NCI-H2196 treated with DMSO at 0.1 percent for 48 hours (cell line): Measurements from ENCODE around the gene LTA.

Source experiments
- DNase-seq: peaks from one replicate; lab custom pipeline; 2025; ENCODE audit not compliant: unreplicated experiment; lab: John Stamatoyannopoulos, UW

LTA gene

DNA sequence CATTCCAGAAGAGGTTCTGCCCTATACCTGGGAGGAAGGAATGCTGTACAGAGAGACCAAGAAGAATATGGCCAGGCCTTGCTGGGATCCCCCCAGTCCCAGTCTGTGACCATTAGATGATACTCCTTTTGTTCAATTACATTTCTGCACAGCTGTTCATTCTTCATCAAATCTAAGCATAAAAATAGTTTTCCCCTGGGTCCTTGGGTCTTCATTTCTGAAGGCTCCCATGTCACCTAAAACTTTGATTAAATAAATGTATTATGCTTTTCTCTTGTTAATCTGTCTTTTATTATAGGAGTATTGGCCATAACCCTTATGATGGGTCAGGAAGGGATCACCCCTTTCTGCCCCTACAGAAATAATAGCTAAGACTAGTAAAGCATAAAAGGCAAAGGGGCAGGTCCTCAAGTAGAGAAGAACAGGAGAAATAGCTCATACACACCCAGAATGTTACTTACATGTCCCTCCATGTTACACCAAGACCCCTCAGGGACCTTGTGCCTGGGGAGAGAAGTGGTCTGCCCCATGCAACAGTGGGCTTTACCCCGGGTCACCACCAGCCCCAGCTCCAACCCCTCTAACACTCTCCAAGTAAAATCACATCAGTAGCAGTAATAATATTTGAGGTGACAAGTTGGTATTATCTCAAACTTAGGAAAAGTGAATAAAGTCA is 2.1 kb upstream of the LTA start:
- no peak for DNase-seq

DNA sequence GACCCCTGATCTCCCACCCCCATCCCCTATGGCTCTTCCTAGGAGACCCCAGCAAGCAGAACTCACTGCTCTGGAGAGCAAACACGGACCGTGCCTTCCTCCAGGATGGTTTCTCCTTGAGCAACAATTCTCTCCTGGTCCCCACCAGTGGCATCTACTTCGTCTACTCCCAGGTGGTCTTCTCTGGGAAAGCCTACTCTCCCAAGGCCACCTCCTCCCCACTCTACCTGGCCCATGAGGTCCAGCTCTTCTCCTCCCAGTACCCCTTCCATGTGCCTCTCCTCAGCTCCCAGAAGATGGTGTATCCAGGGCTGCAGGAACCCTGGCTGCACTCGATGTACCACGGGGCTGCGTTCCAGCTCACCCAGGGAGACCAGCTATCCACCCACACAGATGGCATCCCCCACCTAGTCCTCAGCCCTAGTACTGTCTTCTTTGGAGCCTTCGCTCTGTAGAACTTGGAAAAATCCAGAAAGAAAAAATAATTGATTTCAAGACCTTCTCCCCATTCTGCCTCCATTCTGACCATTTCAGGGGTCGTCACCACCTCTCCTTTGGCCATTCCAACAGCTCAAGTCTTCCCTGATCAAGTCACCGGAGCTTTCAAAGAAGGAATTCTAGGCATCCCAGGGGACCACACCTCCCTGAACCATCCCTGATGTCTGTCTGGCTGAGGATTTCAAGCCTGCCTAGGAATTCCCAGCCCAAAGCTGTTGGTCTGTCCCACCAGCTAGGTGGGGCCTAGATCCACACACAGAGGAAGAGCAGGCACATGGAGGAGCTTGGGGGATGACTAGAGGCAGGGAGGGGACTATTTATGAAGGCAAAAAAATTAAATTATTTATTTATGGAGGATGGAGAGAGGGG is 1.4 kb downstream of the LTA start:
- no peak for DNase-seq

- DNase-seq: no peak
Measured at GRCh38 chr6:31574106-31575061, 2.3 kb downstream of the LTA start.

GRCh38 chr6:31575335-31575901 is 3.3 kb downstream of the LTA start, which contains the start of gene TNF:
TSS of gene TNF (plus strand) at chr6:31575565. CDS start at chr6:31575742, 177 bp downstream.
- DNase-seq: no peak

- no peak for DNase-seq
Measured at GRCh38 chr6:31575952-31576685, 4.0 kb downstream of the LTA start.

- DNase-seq: no peak
Measured at GRCh38 chr6:31576897-31577578, 4.9 kb downstream of the LTA start.

DNA sequence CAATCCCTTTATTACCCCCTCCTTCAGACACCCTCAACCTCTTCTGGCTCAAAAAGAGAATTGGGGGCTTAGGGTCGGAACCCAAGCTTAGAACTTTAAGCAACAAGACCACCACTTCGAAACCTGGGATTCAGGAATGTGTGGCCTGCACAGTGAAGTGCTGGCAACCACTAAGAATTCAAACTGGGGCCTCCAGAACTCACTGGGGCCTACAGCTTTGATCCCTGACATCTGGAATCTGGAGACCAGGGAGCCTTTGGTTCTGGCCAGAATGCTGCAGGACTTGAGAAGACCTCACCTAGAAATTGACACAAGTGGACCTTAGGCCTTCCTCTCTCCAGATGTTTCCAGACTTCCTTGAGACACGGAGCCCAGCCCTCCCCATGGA is 5.5 kb downstream of the LTA start:
- no peak for DNase-seq

DNA sequence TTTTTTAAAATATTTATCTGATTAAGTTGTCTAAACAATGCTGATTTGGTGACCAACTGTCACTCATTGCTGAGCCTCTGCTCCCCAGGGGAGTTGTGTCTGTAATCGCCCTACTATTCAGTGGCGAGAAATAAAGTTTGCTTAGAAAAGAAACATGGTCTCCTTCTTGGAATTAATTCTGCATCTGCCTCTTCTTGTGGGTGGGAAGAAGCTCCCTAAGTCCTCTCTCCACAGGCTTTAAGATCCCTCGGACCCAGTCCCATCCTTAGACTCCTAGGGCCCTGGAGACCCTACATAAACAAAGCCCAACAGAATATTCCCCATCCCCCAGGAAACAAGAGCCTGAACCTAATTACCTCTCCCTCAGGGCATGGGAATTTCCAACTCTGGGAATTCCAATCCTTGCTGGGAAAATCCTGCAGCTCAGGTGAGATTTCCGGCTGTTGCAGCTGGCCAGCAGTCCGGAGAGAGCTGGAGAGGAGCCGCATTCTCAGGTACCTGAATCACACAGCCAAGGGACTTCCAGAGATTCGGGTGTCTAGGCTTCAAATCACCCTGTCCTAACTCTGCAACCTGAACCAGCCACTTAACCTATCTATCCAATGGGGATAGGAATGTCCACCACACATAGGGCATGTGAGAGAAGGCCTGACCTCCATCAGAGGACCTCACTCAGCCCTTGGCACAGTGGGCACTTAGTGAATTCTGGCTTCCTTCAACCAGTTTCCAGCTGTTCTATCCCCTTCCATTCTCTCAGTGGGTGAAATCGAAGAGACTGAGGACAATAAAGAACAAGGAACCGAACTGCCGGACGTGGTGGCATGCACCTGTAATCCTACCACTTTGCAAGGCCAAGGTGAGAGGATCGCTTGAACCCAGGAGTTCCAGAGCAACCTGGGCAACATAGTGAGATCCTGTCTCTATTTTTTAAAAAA is 6.4 kb downstream of the LTA start:
- DNase-seq: no peak

GRCh38 chr6:31579119-31579505 is 7.0 kb downstream of the LTA start:
- DNase-seq: no peak

DNA sequence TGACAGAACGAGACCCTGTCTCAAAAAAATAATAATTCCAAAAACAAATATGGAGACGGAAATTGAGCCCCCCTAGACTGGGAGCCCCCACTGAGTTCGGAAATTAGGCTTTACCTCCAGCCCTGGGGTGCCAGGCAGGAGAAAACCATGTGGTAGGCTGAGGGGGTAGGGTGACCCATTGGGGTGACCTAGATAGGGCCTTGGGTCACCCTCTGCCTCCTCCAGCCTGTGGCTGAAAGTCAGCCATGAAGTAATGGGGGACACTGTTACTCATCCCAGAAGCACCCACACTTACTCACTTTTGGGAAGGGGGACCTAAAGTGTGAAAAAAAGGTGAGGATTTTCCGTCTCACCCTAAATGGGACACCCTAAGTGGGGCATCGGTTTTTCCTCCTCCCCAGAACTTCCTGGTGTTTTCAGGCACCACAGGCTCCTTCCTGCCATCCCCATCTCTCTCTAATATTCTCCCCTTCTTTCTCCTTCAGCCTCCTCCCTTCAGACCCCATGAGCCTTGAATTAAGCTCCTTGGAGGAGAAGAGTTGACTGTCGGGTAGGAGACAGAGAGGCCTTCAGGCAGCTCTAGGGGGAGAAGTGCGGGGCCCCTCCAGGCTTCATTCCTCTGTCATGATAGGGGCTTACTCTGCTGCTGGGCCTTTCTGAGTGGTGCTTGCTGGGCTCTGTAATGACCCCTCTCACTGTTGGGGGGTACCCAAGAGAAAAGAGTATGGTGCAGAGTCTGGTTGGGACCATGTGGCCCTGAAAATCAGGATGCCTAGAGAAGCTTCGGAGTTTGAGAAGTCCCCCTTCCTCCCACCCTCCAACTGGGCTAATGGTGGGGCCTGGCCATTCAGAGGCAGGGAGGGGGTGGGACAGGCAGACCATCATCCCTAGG is 7.7 kb downstream of the LTA start:
- no peak for DNase-seq

DNA sequence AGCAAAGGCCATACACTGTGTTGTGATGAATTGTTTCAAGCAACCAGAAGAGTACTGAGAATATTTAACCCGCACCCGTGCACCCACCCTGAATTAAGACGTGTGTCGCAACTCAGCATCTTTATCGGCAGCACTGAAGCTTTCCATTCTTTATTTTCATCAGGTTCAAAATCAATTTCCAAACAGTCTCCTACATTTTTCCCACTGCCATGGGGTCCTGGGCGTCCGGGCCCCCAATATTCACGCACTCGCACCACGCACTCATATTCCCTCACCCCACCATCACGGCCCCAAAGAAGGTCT is 8.3 kb downstream of the LTA start:
- no peak for DNase-seq

DNA sequence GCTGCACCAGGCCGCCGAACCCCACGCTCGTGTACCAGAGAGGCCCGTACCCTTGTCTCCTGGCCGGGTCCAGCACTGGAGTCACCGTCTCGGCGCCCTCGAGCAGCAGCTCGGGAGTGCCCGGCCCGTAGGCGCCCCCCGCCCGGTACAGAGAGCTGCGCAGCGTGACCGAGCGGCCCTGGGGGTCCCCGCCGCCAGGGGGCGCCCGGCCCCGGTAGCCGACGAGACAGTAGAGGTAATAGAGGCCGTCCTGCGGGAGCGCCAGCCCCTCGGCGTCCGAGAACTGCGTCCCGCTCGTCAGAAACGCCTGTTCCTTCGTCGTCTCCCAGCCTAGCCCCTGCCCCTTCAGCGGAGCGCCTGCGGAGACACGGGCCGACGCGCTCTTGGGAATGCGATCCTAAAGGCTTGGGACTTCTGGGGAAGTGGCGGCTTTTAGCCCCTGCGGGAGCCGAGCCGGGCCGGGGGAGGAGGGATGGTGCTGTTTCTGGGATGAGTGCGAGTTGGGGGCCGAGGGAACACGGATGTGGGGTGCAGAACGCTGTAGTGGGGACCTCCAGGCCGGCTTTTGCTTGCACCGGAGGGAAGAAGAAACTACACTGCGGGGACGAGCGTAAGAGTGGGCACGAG is 8.8 kb downstream of the LTA start:
- peak; percentile 66 for DNase-seq

DNA sequence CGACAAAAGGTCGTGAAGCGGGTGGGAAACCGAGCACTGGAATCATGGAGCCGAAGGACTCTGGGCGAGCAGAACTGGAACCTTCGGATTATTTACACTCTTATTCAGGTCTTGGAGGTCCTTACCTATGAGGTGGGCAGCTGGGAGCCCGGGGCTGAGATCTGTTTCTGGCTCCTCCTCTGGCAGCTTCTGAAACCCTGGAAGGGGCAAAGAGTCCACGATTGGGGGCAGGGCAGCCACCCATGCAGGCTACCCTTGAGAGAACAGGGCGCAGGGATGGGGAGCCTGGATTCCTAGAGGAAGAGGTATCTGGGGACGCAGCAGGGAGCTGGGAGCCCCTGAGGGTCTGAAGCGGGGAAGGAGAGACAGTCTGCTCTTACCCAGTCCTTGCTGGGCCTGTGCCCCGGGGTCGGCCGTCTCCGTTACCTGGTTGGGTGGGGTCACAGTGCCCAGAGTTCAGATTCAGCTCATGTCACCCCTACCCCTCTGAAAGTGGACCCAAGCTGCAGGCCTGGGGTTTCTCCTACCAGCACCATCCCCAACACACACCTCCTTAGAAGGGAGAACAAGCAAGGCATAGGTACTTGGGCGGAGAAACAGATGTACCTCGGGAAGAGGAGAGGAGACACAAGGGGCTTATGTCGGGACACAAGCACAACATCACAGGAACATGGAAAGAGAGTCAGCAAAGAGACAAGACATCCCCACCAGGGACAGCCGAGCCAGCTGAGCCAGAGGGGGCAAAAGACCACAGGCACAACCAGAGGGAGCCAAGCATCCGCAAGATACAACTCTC is 9.5 kb downstream of the LTA start:
- no peak for DNase-seq

DNA sequence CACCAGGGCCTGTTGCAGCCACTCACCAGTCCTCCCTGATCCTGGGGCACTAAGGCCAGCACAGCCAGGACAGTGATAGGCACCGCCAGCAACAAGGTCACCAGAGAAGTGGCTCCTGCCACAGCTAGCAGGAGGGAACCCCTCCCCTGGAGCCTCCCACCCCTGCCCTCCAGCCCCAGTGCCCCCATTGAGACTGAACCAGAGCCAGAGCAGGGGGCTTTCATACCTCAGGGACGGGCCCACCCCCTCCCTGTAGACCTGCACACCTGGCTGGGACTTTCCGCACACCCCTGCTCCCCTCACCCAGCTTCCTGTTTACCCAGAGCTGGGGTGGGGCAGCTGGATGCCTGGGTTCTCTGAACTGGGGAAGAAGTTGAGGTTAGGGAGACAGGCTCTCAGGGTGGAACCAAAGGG is 10.1 kb downstream of the LTA start, which contains the start of gene LTB:
Gene LTB (minus strand): TSS at position 195 of the 414 bp plus-strand sequence. CDS start 7 bp downstream, at position 188.
- no peak for DNase-seq

GRCh38 chr6:31585491-31585890 is 13.4 kb downstream of the LTA start:
- no peak for DNase-seq

- no peak for DNase-seq
Measured at GRCh38 chr6:31586008-31586407, 13.9 kb downstream of the LTA start, which contains the start of gene LST1. TSS of gene LST1 (plus strand) at chr6:31586277. CDS start at chr6:31587300, 1,023 bp downstream.
